ENCODE data around the gene ST14.
"Not testable (repeated sequence)": the region's sequence is repeated elsewhere in the genome, so short reads cannot be mapped to it uniquely, and the experiment has no call there.

The ST14 gene

DNA sequence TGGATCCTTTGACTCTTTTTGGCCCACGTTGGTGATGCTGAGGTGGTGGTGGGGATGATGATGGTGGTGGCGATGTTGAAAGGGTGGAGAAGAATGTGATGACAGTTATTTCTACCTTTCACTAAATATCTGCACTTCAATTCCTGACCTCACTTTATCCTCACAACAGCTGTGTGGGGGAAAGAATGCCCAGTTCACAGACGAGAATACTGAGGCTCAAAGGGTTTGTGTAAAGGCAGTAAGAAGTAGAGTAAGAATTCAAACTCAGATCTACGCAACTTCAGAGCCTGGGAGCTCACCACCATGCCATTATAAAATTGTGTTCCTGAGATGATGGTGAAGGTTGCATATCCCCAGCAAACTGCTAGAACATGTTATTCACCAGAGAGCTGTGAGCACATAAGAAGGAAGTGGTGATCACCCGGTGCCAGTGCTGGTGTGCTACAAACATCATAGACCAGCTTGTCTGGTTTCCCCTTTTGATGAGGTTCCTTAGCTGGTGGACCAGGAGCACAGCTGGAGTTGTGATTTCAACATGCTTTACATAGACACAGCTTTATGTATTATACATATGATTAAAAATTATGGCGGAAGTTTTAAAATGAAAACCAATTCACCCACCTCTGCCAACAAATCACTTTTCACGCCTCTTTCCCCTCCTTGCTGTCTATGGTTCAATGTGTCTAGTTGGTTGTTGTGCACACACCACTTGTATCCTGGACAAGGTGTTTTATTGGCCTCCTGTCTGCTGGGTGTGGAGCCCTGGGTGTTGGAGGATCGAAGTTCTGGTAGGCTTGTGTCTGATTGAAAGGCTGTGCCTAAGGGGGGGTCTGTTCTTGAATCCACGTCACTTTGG, 6.2 kb downstream of the ST14 start:
- peak; percentile 94 for DNase-seq

DNA sequence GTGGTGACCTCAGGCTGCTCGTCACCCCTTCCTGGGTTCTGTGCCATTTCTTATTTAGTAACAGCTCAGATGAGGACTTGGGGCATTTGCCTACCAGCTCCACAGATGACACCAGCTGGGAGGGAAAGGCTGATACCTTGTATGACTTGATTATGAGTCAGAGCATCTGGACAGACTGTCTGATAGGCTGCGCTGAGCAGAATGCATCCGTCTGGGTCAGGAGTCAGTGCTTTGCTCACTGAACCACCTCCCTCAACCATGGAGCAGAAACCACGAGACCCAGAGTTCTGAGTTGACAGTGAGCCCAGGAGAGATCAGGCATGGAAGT, 6.8 kb downstream of the ST14 start:
- DNase-seq: peak; percentile 15

DNA sequence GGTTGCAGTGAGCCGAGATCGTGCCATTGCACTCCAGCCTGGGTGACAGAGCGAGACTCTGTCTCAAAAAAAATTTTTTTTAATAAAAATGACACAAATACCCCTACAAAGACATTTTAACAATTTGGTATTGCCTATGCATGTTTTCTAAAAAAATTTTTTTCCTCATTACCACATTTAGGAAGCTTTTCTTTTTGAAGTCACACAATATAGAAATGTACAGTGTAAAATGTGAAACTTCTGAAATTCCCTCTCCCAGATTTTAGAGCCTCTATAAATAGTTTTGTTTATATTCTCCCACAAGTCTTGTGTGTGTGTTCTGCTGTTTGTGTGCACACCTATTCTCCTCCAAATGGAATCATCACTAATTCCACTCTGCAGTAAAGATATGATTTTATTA, 7.6 kb downstream of the ST14 start:
- no peak for DNase-seq

DNA sequence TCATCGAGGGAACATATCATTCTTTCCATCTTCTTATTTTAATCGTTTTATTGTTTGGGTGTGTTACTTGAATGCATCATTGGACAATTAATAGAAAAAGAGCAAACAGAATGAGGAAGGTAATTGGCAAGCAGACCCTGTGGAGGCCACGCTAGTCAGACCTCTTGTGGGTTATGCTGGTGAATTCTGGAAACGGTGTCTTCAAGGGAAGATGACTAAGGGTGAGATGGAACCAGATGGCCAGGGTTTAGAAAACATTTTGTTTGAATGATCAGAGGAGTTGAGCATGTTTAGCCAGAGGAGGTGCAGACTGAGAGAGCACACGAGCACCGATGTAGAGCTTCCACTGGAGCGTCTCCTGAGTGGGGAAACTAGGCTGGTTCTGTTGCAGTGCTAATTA, 8.5 kb downstream of the ST14 start:
- no peak for DNase-seq

DNA sequence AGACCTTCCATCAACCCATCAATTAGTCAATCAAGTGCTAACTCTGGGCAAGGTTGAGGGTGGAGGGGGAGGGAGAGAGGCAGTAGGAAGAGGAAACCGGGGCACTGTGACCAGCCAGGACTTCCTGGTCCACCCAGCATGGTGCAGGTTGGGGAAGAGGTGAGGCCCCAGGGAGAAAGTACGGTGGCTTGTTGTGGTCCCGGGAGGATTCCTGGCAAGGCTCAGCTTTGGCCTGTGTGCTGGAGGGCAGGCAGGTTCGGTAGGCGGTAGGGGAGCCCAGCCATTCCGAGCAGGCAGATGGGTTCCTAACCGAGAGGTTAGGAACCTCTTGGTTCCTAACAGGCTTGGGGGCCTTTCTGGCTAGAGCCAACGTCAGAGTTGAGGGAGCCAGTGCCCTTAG, 10.8 kb downstream of the ST14 start:
- no peak for DNase-seq

DNA sequence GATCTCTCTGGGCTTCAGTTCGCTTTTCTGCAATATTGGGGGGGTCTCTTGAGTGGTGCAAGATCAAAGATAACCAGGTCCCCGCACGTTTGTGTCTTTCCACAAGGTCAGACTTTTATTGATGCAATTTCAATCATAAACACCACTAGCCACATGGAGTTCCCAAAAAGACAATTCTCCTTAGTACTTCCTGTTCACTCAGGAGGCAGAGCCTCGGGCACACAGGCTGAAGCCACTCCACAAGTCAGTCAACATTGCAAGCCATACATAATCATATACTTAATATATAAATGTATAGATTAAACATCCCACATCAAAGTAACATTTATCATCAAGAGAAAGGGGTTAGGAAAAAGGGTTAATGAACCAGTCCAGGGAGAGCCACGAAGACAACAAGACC, 12.0 kb downstream of the ST14 start:
- peak; percentile 24 for DNase-seq

DNA sequence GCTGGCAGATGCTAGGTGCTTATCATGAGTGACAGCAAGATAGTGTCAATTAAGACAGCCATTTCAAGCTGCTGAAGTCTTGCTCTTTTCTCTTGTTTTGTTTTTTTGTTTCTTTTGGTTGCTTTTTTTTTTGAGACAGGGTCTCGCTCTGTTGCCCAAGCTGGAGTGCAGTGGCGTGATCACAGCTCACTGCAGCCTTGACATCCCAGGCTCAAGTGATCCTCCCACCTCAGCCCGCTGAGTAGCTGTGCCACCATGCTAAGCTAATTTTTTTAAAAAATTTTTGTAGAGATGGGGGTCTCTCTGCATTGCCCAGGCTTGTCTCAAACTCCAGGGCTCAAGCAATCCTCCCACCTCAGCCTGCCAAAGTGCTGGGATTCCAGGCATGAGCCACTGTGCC, 12.4 kb downstream of the ST14 start:
- not testable (repeated sequence) for DNase-seq

DNA sequence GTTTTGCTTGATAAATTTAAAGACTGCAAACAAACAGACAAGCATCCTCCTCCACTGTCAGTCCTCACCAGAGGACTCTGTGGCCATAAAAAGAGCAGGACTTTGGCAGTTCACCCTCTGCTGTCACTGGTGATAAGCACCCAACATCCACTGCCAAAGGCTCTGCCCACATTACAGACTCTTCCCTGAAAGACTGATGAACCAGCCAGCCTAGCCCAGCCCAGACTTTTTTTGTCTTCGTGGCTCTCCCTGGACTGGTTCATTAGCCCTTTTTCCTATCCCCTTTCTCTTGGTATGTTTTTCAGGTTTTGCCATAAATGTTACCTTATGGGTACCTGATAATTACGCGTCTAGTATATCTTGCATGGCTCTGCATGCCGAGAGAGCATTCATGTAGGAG, 15.1 kb downstream of the ST14 start:
- no peak for DNase-seq

DNA sequence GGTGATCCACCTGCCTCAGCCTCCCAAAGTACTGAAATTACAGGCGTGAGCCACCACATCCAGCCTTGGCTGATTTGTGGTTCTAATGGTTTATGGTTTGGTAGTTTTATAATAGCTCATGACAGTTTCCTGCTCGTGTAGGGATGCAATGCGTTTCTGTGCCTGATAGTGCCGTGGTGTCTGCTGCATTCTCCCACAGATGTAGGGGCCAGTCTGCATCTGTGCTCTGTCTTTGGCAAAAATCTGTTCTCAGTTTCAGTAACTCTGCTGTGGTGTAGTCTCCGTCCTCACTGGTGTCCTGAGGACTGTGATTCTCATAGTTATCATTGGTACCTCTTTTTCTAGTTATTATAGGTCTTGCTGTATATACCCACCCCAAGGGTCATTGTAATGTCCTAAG, 16.3 kb downstream of the ST14 start:
- DNase-seq: no peak

DNA sequence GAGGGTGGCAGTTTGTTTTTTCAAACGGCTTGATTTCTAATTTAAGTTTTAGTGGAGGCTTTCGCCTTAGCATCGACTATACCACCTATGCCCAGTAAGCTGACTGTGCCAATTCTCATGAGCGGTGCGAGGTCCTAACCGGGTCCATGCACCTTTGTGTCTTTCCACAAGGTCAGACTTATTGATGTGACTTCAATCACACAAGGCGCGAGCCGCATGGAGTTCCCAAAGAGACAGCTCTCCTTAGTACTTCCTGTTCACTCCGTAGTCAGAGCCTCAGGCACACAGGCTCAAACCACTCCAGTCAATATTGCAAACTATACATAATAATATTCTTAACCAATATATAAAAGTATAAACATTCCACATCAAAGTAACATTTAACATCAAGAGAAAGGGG, 18.2 kb downstream of the ST14 start:
- no peak for DNase-seq

DNA sequence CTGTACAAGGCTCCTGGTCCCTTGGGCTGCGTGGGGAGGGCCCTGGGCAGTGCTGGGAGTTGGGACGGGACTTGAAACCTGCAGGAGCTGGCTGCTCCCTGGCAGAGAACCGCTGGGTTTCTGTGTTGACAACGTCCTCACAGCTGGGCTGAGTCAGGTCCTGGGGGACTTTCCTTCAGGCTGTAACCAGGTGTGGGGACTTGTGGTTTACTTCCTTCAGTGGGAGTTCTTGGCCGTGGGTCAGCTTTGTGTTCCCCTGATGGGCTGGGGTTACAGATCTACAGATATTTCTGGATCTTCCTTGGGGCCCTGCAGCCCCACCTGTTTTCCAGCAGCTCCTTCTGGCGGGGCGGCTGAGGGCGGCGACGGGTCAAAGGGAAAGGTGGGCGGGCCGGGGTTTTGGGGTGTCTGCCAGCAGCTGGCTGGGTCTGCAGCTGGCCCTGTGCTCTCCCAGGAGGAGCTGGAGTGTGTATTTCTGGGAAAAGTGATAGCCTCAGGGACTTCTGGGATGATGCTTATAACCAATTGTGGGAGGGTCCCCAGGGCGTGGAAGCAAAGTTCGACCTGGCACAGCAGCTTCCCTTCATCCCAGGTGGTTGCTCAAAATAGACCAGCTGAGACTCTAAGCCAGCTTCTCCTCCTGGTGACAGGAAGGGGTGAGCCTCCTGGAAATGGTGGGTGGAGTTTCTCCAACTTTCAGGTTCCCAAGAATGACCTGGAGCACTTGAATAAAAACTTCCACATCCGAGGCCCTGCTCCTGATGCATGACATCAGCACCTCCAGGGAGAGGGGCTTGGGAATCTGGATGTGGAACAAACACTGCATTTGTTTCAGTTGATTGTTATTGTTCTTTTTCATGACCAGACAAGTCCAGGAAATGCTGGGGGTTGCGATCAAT, 19.1 kb downstream of the ST14 start:
- no peak for DNase-seq

DNA sequence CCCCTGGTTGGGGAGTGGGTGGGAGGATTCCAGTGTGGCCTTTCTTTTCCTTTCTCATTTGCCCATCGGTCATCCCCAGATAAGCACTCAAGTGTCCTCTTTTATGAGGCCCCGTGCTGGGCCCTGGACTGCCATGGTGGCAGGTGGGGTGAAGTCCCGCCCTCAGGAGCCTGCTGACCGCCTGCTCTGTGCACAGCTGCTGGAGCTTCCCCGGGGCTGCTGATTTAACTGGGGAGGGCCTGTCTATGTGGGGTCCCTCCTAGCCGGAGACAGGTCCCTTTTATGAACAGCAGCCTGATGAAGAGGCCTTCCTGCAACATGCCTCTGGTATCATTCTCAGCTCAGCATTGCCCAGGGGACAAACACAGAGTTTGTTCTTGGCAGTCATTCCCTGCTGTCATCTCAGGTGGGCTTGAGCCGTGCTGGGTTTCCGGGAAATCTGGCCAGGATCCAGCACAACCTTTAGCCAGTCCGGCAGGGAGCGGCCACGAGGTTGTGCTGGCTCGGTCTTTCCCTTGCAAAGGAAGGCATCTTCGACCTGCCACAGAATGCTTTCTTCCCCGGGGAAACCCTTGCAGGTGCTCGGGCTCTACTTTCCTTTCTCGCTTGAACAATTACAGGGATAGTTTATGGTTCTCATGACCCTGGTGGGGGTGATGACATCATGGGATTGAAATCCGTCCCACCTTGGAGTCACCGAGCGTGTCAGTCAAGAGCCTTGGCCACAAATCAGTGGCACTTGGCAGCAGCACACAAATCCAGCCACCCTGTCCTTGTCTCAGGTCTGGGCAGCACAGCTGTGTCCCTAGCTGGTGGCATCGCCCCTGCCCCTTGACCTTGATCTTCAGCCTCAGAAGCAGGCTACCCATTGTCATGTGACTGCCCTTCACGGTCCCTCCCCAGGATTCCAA, 20.1 kb downstream of the ST14 start:
- DNase-seq: no peak

DNA sequence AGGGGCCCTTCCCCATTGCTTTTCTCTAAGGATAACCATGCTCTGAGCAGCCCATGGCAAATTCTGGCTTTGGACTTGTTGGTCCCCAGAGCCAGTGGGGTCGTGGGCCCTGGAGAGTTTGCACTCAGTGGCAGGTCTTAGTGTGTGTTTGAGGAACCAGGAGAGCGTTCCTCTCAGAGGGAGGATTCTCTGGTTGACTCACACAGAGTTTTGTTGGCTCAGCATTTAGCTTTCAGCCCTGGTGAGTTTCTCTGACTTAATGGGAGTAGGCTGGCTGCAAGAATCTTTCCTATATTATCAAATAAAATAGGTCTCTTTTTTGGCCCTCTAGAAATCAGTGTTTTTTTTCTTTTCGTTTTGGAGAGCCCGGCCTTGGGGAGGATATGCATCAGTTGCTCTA, 20.9 kb downstream of the ST14 start:
- peak; percentile 42 for DNase-seq

DNA sequence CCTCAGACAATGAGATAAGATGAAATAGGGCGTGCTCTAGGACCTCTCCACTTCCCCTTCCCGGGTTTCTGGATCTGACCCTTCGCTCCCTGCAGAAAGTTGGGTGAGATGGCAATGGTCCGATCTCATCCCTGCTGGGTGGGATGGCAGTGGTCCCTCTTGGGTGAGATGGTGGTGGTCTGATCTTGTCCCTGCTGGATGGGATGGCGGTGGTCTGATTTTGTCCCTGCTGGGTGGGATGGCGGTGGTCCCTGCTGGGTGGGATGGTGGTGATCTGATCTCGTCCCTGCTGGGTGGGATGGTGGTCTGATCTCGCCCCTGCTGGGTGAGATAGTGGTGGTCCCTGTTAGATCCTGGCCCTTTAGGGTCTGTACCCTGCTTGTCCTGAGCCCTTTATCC, 21.3 kb downstream of the ST14 start:
- DNase-seq: no peak

DNA sequence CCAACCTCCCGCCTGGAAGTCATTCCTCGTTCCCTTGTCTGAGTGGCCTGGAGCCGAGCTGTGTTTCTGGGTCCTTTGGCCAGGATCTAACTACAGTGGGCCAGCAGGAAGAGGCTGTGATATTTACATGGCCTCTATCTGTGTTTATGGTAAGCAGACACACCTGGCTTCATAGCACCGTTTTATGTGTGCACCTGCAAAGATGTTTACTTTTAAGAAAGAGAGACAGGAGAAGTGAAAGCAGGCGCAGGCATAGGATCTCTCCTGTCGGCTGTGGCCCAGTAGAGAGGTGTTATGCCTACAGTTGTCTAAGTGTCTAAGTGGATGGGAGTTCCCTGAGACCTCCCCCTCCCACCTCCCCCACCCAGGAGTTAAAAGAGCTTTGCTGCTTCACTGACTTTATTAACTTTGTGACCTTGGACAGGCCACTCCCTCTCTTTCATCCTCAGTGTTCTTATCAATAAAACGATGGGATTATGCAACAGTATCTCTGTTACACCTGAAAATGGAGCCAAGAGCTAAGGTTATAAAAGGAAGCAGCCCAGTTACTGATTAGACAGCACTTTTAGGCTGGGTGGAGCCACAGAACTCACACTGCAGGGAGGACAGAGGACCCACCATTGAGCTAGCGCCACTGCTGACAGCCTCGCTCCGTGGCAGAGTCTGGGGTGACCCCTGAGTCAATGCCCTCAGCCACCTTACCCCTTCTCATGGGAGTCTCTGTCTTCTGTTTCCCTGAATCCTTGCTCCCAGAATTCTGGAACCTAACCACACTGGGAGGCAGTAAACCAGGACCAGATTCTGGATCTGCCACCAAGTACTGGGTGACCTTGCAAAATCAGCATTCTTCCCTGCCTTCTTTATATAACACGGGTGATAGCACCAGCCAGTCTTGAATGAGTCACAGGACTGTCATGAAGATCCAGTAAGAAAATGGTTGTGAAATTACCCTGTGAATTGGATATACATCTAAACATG, 22.0 kb downstream of the ST14 start:
- DNase-seq: peak; percentile 60

DNA sequence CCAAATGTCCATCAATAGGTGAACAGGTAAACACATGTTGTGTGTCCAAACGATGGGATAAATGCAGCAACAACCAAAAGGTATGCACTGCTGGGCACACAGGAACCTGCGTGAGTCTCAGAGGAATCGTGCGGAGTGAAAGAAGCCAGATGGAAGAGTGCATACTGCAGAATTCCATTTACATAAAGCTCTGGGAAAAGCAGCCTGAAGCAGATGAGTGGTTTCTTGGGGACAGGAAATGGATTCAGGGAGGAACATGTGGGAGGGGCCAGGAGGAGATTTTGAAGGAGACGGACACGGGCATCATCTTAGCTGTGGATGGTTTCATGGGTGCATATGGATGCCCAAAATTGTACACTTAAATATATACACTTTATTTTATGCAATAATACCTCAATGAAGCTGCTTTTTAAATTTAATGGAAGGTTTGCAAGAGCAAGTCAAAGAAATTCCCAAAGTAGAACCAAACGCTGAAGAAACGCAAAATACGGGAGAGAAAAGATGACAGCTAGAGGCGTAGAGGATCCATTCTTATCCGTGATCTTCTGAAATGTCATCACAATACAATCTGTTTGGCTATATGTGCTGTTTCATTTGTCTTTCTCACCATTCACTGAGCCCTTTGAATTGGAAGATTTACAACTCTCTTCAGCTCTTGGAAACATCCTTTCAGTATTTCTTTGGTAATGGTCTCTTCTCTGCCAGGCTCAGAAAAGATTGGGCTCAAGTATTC, 24.5 kb downstream of the ST14 start:
- DNase-seq: no peak

DNA sequence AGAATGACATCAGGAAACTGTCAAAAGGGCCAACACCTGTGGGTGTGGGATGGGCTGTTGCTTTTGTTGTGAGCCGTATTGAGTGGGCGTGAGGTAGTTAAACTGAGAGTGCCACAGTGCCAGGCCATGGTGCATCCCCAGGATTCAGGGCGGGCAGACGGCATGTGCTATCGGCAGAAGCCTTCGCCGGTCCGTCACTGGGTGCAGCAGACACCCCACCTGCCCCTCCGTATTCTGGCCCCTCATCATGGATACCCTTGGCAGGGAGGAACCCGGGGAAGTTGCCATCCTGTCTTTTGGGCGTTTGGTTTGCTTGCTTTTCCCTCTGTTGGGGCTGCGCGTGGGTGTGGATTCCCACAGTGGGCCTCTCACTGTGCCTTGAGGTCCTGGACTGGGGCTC, 27.5 kb downstream of the ST14 start:
- no peak for DNase-seq

DNA sequence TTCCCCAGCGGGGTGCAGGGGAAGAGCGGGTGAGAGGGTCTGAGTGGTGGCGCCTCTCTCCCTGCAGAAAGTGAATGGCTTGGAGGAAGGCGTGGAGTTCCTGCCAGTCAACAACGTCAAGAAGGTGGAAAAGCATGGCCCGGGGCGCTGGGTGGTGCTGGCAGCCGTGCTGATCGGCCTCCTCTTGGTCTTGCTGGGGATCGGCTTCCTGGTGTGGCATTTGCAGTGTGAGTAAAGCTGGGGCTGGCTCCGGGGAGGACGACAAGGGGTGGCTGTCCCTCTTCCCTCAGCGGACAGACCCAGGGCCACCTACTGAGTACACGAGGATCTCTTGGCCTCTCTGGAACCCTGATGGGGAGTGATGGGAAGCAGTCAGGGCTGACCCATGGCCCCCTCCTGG, 28.5 kb downstream of the ST14 start:
- DNase-seq: no peak

DNA sequence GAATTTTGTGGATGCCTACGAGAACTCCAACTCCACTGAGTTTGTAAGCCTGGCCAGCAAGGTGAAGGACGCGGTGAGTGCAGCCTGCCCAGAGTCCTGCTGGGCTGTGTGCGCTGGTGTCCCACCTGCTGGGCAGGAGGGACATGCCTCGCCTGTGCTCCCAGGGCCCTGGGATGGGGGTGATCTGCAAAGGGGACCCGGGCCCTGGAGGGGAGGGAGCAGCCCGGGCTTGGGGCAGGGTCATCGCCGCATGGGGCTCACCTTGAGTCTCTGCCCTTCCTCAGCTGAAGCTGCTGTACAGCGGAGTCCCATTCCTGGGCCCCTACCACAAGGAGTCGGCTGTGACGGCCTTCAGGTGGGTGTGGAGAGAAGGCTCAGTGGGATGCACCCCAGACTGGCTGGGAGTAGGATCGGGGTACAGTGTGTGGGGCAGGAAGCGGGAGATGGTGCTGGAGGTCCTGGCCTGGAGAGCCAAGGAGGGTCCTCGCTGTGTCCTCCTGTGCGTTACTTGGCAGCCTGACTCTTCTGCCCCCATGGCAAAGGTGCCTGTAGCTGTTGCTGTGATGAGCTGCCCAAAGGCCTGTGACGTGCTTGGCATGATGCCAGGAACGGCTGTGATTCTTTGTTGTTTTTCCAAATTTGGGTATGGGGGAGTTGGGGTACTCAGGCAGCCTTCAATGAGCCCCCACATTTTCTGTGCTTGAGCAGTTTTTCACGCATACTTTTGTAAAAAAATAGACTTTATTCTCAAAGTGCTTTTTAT, 29.2 kb downstream of the ST14 start:
- DNase-seq: no peak

DNA sequence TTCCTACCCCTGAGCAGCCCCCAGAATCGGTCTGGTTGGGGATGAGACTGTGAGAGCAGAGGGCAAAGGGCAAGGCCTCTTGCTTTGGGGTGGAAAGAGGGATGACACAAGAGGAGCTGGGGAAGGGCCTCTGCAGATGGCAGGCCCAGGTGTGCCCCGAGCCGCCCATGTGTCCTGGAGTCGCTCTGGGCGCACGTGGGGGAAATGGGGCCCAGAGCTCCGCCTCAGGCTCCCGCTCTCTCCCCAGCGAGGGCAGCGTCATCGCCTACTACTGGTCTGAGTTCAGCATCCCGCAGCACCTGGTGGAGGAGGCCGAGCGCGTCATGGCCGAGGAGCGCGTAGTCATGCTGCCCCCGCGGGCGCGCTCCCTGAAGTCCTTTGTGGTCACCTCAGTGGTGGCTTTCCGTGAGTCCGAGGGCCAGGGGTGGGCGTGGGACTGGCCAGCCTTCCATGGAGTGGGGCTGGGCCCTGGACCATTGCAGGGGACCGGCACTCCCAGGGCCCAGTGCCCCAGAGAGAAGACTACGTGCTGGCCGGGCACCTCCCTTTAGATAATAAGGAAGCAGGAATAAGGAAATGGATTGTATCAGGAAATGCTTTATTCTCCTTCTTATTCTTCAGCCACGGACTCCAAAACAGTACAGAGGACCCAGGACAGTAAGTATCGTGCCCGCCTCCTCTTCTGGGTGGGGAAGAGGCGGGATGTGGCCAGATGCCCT, 30.1 kb downstream of the ST14 start:
- DNase-seq: no peak
